Endodermal cell (in vitro differentiated cells): Measurements from ENCODE around the gene SEC22A. TPM values are rescaled to one million over a fixed set of nuclear protein-coding genes. Genes with fewer than 3 reads are reported as not detected.

Experiments
- DNase-seq: peaks from one replicate; pipeline ENCODE4 v3.0.0-alpha.2; 2017
- H3K27ac ChIP-seq: 2 replicates; pipeline ENCODE4 v1.5.1; 2013; ENCODE audit warnings: mild to moderate bottlenecking, low read depth, low read length, moderate library complexity
- H3K27me3 ChIP-seq: 2 replicates; pipeline ENCODE4 v1.6.1; 2013; ENCODE audit warnings: mild to moderate bottlenecking, low read length, moderate library complexity; ENCODE audit not compliant: insufficient read depth, control insufficient read depth, poor library complexity, severe bottlenecking
- H3K36me3 ChIP-seq: 2 replicates; pipeline ENCODE4 v1.7.0; 2013; ENCODE audit warnings: mild to moderate bottlenecking, low read length, moderate library complexity; ENCODE audit not compliant: control insufficient read depth, insufficient read depth
- H3K4me1 ChIP-seq: one replicate; pipeline ENCODE4 v1.7.0; 2013; ENCODE audit warnings: low read length; ENCODE audit not compliant: control insufficient read depth, insufficient read depth
- H3K4me3 ChIP-seq: 2 replicates; pipeline ENCODE4 v1.5.1; 2013; ENCODE audit warnings: mild to moderate bottlenecking, low read length, moderate library complexity
- H3K9ac ChIP-seq: 2 replicates; pipeline ENCODE4 v1.6.1; 2013; ENCODE audit warnings: mild to moderate bottlenecking, low read length, moderate library complexity; ENCODE audit not compliant: poor library complexity, severe bottlenecking; ENCODE audit errors: extremely low read depth
- H3K9me3 ChIP-seq: 2 replicates; pipeline ENCODE4 v1.6.1; 2013; ENCODE audit warnings: mild to moderate bottlenecking, low read length, moderate library complexity; ENCODE audit not compliant: control insufficient read depth
- H3K27ac Mint-ChIP-seq: 2 replicates; pipeline ENCODE4 v1.8.0; 2020; ENCODE audit warnings: mixed read lengths
- H3K27me3 Mint-ChIP-seq: 2 replicates; pipeline ENCODE4 v1.8.0; 2021; ENCODE audit warnings: mild to moderate bottlenecking, mixed read lengths; ENCODE audit not compliant: insufficient read depth
- H3K36me3 Mint-ChIP-seq: 2 replicates; pipeline ENCODE4 v1.8.0; 2020; ENCODE audit warnings: low read depth, mixed read lengths
- H3K4me1 Mint-ChIP-seq: 2 replicates; pipeline ENCODE4 v1.8.0; 2020; ENCODE audit warnings: mixed read lengths
- H3K4me3 Mint-ChIP-seq: 2 replicates; pipeline ENCODE4 v1.8.0; 2020; ENCODE audit warnings: mild to moderate bottlenecking, moderate library complexity, mixed read lengths
- H3K9me3 Mint-ChIP-seq: 2 replicates; pipeline ENCODE4 v1.8.0; 2020; ENCODE audit warnings: mild to moderate bottlenecking, mixed read lengths
- WGBS, 2 experiments: methylation state at CpG; one replicate each; pipeline versions ENCODE4 v1.1.5 to v1.1.7; 2013; ENCODE audit warnings: missing lambda C conversion rate in 2 of 2, mixed read lengths in 1 of 2; ENCODE audit not compliant: insufficient coverage in 1 of 2, insufficient read length in 1 of 2; 5-methylcytosine and 5-hydroxymethylcytosine counted together
- total RNA-seq, 2 donors: library from RNA; stranded (reverse); fragmentation: NEBNext Ultra II Directional in 1 of 2; extraction: Animal tissue kit (Norgen Biotek cat#: 25700) in 1 of 2; gene quantifications; 2 replicates in 1 of 2; 3 replicates in 1 of 2; pipeline ENCODE4 v1.2.1, GENCODE V29; 2021
- TF ChIP-seq, protein P1 (sequence below): fragments of 200-600 bp; sonication (generic); conservative IDR thresholded peaks from 2 replicates; pipeline ENCODE4 v1.5.0; 2021; ENCODE audit warnings: antibody characterized with exemption, mild to moderate bottlenecking

Gene SEC22A
- total RNA-seq, 2 donors from 2014 or later = 19.5 to 21.8 TPM

GRCh38 chr3:123279121-123279520 lies 77.4 kb downstream of the SEC22A start:
- no peak overlapping the region for H3K27ac Mint-ChIP-seq
- no peak overlapping the region for H3K4me3 Mint-ChIP-seq
- no peak overlapping the region for H3K27ac ChIP-seq
- peak; percentile 35 for DNase-seq
- H3K4me1 Mint-ChIP-seq = peaks cover 6% of the 10 kb centered on the region
- TF ChIP-seq, protein P1, sequence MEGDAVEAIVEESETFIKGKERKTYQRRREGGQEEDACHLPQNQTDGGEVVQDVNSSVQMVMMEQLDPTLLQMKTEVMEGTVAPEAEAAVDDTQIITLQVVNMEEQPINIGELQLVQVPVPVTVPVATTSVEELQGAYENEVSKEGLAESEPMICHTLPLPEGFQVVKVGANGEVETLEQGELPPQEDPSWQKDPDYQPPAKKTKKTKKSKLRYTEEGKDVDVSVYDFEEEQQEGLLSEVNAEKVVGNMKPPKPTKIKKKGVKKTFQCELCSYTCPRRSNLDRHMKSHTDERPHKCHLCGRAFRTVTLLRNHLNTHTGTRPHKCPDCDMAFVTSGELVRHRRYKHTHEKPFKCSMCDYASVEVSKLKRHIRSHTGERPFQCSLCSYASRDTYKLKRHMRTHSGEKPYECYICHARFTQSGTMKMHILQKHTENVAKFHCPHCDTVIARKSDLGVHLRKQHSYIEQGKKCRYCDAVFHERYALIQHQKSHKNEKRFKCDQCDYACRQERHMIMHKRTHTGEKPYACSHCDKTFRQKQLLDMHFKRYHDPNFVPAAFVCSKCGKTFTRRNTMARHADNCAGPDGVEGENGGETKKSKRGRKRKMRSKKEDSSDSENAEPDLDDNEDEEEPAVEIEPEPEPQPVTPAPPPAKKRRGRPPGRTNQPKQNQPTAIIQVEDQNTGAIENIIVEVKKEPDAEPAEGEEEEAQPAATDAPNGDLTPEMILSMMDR = no peak
- no peak overlapping the region for H3K4me3 ChIP-seq
- H3K9me3 Mint-ChIP-seq = no peaks in the 10 kb centered on the region
- no peak overlapping the region for H3K9ac ChIP-seq
- 86 to 95% methylated on average over 3 to 7 of the region's 7 CpGs for WGBS, 2 experiments
- no peaks in the 10 kb centered on the region for H3K27me3 ChIP-seq
- H3K27me3 Mint-ChIP-seq = no peaks in the 10 kb centered on the region
- H3K9me3 ChIP-seq = no peaks in the 10 kb centered on the region
- H3K4me1 ChIP-seq = no peaks in the 10 kb centered on the region
- H3K36me3 ChIP-seq = no peaks in the 10 kb centered on the region
- no peaks in the 10 kb centered on the region for H3K36me3 Mint-ChIP-seq

GRCh38 chr3:123281406-123281805 lies 79.7 kb downstream of the SEC22A start:
- H3K27me3 ChIP-seq = no peaks in the 10 kb centered on the region
- no peak overlapping the region for H3K27ac Mint-ChIP-seq
- no peaks in the 10 kb centered on the region for H3K9me3 Mint-ChIP-seq
- peaks cover 6% of the 10 kb centered on the region for H3K4me1 Mint-ChIP-seq
- no peak overlapping the region for H3K9ac ChIP-seq
- no peaks in the 10 kb centered on the region for H3K36me3 ChIP-seq
- H3K27ac ChIP-seq = no peak overlapping the region
- TF ChIP-seq, protein P1 = no peak
- DNase-seq = no peak
- no peaks in the 10 kb centered on the region for H3K9me3 ChIP-seq
- no peak overlapping the region for H3K4me3 Mint-ChIP-seq
- no peak overlapping the region for H3K4me3 ChIP-seq
- 62 to 71% methylated on average over 2 to 3 of the region's 3 CpGs for WGBS, 2 experiments
- H3K27me3 Mint-ChIP-seq = no peaks in the 10 kb centered on the region
- H3K4me1 ChIP-seq = no peaks in the 10 kb centered on the region
- H3K36me3 Mint-ChIP-seq = peaks cover 8% of the 10 kb centered on the region

DNA sequence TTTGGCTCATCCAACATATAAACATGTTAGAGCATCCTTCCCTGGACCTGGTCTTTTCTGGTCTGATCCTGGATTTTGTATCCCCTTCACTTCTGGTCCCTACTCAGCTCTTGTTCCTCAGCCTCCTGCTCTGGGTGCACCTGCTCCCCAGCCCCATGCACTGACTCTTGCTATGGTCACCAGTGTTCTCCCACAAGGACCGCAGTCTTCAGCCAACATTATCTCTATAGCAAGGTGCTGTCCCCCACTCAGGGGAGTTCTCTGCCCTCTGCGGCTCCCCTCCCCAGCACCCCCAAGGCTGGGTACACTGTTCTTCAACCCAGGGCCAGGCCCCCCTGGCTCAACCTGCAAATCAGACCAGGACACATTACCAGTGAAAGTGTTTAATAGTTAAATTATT lies 80.2 kb downstream of the SEC22A start:
- H3K4me1 Mint-ChIP-seq = peaks cover 6% of the 10 kb centered on the region
- no peak overlapping the region for H3K9ac ChIP-seq
- no peak overlapping the region for H3K4me3 ChIP-seq
- TF ChIP-seq, protein P1 = no peak
- H3K36me3 Mint-ChIP-seq = peaks cover 8% of the 10 kb centered on the region
- H3K9me3 ChIP-seq = no peaks in the 10 kb centered on the region
- no peaks in the 10 kb centered on the region for H3K36me3 ChIP-seq
- H3K9me3 Mint-ChIP-seq = no peaks in the 10 kb centered on the region
- 96% methylated on average over 2 of the region's 2 CpGs; no CpG with 5 or more reads in 1 of the 2 experiments for WGBS, 2 experiments
- no peaks in the 10 kb centered on the region for H3K4me1 ChIP-seq
- H3K27me3 Mint-ChIP-seq = no peaks in the 10 kb centered on the region
- H3K27me3 ChIP-seq = no peaks in the 10 kb centered on the region
- no peak overlapping the region for H3K27ac Mint-ChIP-seq
- H3K27ac ChIP-seq = no peak overlapping the region
- no peak overlapping the region for H3K4me3 Mint-ChIP-seq
- DNase-seq = peak; percentile 22
